GM12892 (cell line): ENCODE measurements around the gene TMEM121.

ENCODE experiments used
- POLR2A ChIP-seq: IDR thresholded peaks from 2 replicates; pipeline ENCODE4 v1.6.1; 2011; ENCODE audit warnings: low read depth, low read length, control low read depth
- POLR2AphosphoS5 ChIP-seq: IDR thresholded peaks from 2 replicates; pipeline ENCODE4 v1.6.1; 2011; ENCODE audit warnings: low read depth, low read length, control low read depth
- TAF1 ChIP-seq: IDR thresholded peaks from 2 replicates; pipeline ENCODE4 v1.6.1; 2011; ENCODE audit warnings: low read depth, mild to moderate bottlenecking, control low read depth, low read length, borderline replicate concordance

DNA sequence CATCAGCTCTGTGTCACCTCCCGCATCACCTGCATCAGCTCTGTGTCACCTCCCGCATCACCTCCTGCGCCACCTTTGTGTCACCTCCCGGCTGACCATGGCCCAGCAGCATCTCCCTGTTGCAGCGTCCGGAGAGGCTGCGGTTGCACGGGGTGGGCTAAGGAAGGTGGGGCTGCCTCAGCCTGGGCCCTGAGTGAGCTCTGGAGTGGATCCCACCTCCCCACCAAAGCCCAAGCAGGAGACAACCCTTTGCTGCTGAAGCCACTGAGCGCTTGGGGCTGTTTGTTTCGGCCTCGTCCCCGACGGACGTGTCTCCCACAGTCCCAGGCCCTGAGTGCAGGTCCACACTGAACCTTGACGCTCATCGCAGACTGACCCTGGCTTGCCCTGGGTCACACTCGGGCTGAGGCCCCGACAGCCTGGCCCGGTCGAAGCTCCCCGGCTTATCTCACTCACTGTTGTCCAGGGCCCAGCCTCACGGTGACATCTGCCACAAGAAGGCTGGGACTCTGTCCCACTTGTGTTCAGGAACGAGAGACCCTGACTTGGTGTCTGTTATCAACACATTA is 12.2 kb downstream of the TMEM121 start:
- TF ChIP-seq POLR2A (no peak), TAF1 (no peak), POLR2AphosphoS5 (no peak)
